ENCODE measurements around the gene NEK1. TPM values are rescaled to one million over a fixed set of nuclear protein-coding genes. Genes with fewer than 3 reads are reported as not detected.
"Not testable (repeated sequence)": the region's sequence is repeated elsewhere in the genome, so short reads cannot be mapped to it uniquely, and the experiment has no call there.

Gene NEK1
- total and polyA plus RNA-seq, 12 donors, result 4.2 to 23.0 (median 12.3) TPM

DNA sequence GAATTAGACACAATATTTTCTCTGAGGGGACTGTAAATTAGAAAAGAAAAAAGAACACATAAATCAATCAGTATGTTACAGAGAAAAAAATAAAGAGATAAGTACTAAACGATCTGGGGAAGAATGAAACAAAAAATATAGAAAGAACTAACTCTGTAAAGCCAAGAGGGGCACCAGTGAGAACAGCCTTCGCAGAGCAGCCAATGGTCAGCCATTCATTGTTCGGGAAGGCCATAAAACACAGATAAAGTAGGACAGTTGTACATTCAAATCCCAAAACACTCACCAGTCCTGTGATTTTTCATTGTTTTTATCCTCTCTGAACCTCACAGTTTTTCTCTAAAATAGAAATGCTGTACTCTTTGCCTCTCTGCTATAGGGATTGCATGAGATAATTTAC, 127.9 kb downstream of the NEK1 start:
- Histone ChIP-seq H3K36me3 (replicated peaks in 1 of 2) (no peaks in the 10 kb centered on the region), H3K27me3 (no peaks in the 10 kb centered on the region), H3K4me1 (replicated peaks in 1 of 2) (no peaks in the 10 kb centered on the region), H3K9me3 (replicated peaks in 1 of 3) (no peaks in the 10 kb centered on the region), H3K4me3 (no peak overlapping the region), H3K27ac (no peak overlapping the region)
- no peak for DNase-seq
- intact Hi-C loops (cut with DNase I), result loop anchor here (5.0 to 10.0 kb wide), 3 partner anchors 457 to 560 kb away; no protein-coding TSS in a partner anchor
- WGBS, 4 donors, result 53 to 59% (median 56%) methylated on average over 3 of the region's 3 CpGs
- no peak for TF ChIP-seq CTCF (IDR thresholded peaks at IDR 0.05)

DNA sequence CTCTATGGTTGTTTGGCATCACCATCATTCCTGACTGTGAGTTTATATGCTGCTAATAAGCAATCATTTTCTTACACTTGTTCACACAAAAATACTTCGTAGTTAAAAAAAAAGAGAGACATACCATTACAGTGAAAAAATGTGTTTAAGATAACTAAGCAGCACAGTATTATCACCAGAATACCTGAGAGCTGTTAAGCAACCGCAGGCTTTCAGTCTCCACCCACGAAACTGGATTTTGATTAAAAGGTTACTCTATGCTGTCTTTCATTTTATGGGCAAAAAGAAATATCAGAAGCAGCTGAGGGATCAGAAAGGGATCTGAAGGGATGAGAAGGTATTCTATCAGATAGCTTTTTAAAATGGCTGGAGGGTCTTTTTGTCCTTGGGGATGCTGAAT, 148.3 kb downstream of the NEK1 start:
- 93 to 98% (median 97%) methylated on average over 3 of the region's 3 CpGs for WGBS, 4 donors
- no peak overlapping the region for H3K27ac ChIP-seq
- intact Hi-C loops (cut with DNase I), result no loop called here

GRCh38 chr4:169460081-169460480, 152.3 kb downstream of the NEK1 start:
- Histone ChIP-seq H3K27me3 (no peaks in the 10 kb centered on the region), H3K4me3 (no peak overlapping the region), H3K36me3 (replicated peaks in 1 of 2) (no peaks in the 10 kb centered on the region), H3K4me1 (replicated peaks in 1 of 2) (no peaks in the 10 kb centered on the region), H3K9me3 (replicated peaks in 1 of 3) (no peaks in the 10 kb centered on the region), H3K27ac (no peak overlapping the region)
- intact Hi-C loops (cut with DNase I), result no loop called here
- 96 to 98% (median 97%) methylated on average over 7 of the region's 7 CpGs for WGBS, 4 donors
- TF ChIP-seq POLR2A (IDR thresholded peaks at IDR 0.05) (no peak), CTCF (IDR thresholded peaks at IDR 0.05) (no peak)
- DNase-seq, result no peak

More for the DNA sequence above, 148.3 kb downstream of the NEK1 start:
- Histone ChIP-seq H3K27me3 (no peaks in the 10 kb centered on the region), H3K9me3 (replicated peaks in 1 of 3) (no peaks in the 10 kb centered on the region), H3K4me1 (replicated peaks in 1 of 2) (no peaks in the 10 kb centered on the region), H3K4me3 (no peak overlapping the region), H3K36me3 (replicated peaks in 1 of 2) (no peaks in the 10 kb centered on the region)
- no peak for DNase-seq
- TF ChIP-seq POLR2A (IDR thresholded peaks at IDR 0.05) (no peak), CTCF (IDR thresholded peaks at IDR 0.05) (no peak)

DNA sequence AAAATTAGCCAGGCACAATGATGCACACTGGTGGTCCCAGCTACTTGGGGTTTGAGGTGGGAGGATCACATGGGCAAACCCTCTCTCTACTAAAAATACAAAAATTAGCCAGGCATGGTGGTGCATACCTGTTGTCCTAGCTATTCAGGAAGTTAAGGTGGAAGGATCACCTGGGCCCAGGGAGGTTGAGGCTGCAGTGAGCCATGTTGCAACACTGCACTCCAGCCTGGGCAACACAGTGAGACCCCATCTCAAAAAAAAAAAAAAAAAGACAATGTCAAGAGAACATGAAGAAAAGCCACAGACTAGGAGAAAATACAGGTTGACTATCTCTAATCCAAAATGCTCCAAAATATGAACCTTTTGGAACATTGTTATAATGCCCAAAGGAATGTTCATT, 153.8 kb downstream of the NEK1 start:
- Histone ChIP-seq H3K36me3 (replicated peaks in 1 of 2) (no peaks in the 10 kb centered on the region), H3K4me1 (replicated peaks in 1 of 2) (no peaks in the 10 kb centered on the region), H3K9me3 (replicated peaks in 1 of 3) (no peaks in the 10 kb centered on the region), H3K4me3 (no peak overlapping the region), H3K27ac (no peak overlapping the region), H3K27me3 (no peaks in the 10 kb centered on the region)
- intact Hi-C loops (cut with DNase I), result no loop called here
- TF ChIP-seq CTCF (IDR thresholded peaks at IDR 0.05), result no peak
- DNase-seq, result no peak

- H3K27me3 ChIP-seq; H3K4me1 ChIP-seq (replicated peaks in 1 of 2); H3K36me3 ChIP-seq (replicated peaks in 1 of 2); H3K4me3 ChIP-seq; H3K27ac ChIP-seq; intact Hi-C loops (cut with DNase I); DNase-seq; H3K9me3 ChIP-seq (replicated peaks in 1 of 3): not testable (repeated sequence)
- 79 to 91% (median 87%) methylated on average over 1 of the region's 1 CpG for WGBS, 4 donors
Observed at GRCh38 chr4:169452644-169453043, 159.7 kb downstream of the NEK1 start.

GRCh38 chr4:169448935-169449334, 163.4 kb downstream of the NEK1 start:
- 90 to 94% (median 94%) methylated on average over 9 to 10 of the region's 10 CpGs; no CpG with 5 or more reads in 1 of the 4 donors for WGBS, 4 donors
- H3K9me3 ChIP-seq (replicated peaks in 1 of 3); H3K36me3 ChIP-seq (replicated peaks in 1 of 2); DNase-seq; H3K4me1 ChIP-seq (replicated peaks in 1 of 2); H3K27ac ChIP-seq; H3K4me3 ChIP-seq; H3K27me3 ChIP-seq; intact Hi-C loops (cut with DNase I): not testable (repeated sequence)
